CD4-positive, alpha-beta T cell treated with Interleukin-15 for 1 hour (primary cell): Measurements from ENCODE around the gene NEK4.
"Not testable (repeated sequence)": the region's sequence is repeated elsewhere in the genome, so short reads cannot be mapped to it uniquely, and the experiment has no call there.

Experiments
- DNase-seq: peaks from one replicate; pipeline ENCODE4 v3.0.0-alpha.2; 2020

Gene NEK4

GRCh38 chr3:52695798-52696671 lies 74.7 kb downstream of the NEK4 start:
- DNase-seq = no peak

- no peak for DNase-seq
Measured at GRCh38 chr3:52694528-52695189, 76.1 kb downstream of the NEK4 start.

GRCh38 chr3:52693071-52693470 lies 77.7 kb downstream of the NEK4 start:
- DNase-seq = no peak

GRCh38 chr3:52690560-52690959 lies 80.2 kb downstream of the NEK4 start:
- DNase-seq = no peak

DNA sequence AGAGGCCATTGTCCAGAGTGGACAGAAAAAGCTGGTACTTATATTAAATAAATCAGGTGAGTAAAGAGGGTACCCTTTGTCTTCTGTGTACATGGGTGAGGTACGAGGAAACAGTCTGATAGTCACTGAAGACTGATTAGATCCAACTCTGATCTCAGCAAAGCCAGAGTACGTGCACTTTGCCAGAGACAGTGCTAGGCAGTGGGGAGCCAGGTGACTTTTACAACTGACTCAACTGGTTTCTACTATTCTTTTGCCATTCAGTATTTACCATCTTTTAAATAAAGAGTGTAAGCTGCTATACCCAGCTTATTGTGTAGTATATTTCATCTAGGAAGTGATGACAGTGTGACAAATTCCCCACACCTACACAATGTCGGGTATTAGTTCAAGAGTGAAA lies 81.6 kb downstream of the NEK4 start:
- no peak for DNase-seq

GRCh38 chr3:52688266-52688665 lies 82.5 kb downstream of the NEK4 start:
- DNase-seq = no peak

DNA sequence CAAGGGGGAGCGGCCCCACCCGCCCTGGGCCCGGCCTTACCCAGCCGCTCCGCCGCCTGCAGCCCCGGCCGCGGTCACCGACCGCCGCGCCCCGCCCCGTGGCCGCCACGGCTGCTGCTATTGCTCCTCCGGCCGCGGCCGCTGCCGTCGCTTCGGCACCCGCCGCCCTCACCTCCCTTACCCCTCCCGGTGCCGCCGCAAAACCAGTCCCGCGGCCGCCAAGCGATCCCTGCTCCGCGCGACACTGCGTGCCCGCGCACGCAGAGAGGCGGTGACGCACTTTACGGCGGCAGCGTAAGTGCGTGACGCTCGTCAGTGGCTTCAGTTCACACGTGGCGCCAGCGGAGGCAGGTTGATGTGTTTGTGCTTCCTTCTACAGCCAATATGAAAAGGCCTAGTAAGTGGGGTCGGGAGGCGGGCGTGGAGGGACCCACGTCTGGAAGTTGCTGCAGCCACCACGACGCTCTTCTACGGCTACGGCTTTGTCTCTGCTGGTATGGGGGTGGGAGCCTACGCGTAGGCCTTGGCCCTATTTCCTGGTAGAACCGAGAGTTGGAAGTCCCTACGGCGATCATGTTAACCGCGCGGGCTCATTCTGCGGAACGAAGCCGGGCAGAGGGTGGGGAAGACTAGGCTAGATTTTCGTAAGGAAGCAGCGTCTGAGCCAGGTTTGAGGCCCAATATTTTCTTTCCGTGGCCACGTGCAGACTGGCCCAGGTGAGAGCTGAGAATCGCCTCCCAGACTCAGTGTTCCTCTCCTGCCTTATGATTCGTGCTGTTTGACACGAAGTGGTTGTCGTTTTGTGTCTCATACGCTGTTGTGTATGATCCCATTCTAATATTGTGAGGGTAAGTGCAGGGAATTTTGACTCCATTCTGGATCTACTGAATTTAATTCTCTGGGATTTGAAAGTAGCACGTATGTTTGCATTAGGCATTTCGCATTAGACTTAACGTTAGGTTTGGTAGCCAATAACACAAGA lies 84.7 kb downstream of the NEK4 start, which contains the start of the genes GNL3 and PBRM1:
GNL3 (plus strand) TSS at position 324 of the 983 bp plus-strand sequence; CDS start at position 385, 61 bp downstream.
PBRM1 (minus strand) TSS at position 205 of the 983 bp plus-strand sequence.
- peak; percentile 94 for DNase-seq

GRCh38 chr3:52685285-52685708 lies 85.4 kb downstream of the NEK4 start:
- DNase-seq = peak; percentile 85

DNA sequence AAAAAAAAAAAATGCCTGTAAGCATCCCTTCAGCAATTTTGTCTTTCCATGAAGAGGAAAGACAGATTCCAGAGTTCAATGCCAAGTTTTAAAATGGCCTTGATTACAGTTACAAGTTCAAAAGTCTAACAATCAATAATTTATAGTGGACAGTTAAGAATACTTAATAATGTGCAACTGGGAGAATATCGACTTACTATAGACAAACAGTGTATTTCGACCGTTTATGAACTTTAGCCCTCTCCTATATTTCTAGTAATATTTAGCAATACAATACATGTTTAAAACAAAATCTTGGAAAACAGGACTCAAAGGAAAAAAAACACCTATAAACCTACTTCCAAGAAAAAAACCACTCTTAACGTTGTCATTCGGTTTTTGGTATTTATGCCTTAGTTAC lies 86.6 kb downstream of the NEK4 start:
- no peak for DNase-seq

- no peak for DNase-seq
Measured at GRCh38 chr3:52683611-52684010, 87.1 kb downstream of the NEK4 start.

DNA sequence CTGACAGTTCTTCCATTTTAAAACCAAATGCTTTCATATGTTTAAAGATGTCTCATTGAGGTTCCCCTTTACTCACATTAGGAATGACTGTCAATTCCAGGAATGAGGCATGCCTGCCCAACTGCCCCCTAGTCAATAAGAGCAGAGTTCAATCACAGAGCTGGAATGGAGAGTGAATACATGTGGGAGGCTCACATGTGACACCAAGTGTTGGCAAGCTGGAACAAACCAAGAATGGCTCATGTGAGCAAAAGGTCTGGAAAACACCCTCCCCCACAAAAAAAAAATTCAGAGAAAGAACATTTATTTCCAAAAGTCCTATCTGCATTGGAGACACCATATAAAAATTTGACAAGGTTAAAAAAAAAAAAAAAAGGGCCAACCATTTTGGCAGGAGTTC lies 88.7 kb downstream of the NEK4 start:
- DNase-seq = no peak

- no peak for DNase-seq
Measured at GRCh38 chr3:52681596-52681995, 89.1 kb downstream of the NEK4 start.

DNA sequence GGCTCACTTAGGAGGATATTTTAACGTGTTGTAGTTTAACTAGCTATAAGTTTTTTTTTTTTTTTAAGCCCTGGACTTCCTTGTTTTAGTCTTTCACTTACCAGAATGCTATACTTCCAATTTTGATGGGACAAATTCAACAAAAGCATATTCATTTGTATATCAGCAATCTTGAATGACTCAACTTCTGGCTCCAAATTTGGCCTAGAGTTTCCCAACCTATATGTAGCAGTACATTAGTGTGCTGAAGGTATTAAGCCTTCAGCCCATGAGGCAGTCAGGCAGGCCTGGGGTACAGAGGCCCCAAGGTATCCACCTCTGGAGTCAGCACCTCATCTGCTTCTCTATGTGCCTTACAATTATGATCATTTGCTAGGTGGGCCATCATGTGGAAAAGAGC lies 90.9 kb downstream of the NEK4 start:
- DNase-seq = no peak

GRCh38 chr3:52679199-52679538 lies 91.6 kb downstream of the NEK4 start:
- DNase-seq = no peak

- no peak for DNase-seq
Measured at GRCh38 chr3:52678265-52679198, 92.2 kb downstream of the NEK4 start.

GRCh38 chr3:52676201-52676600 lies 94.5 kb downstream of the NEK4 start:
- DNase-seq = not testable (repeated sequence)

DNA sequence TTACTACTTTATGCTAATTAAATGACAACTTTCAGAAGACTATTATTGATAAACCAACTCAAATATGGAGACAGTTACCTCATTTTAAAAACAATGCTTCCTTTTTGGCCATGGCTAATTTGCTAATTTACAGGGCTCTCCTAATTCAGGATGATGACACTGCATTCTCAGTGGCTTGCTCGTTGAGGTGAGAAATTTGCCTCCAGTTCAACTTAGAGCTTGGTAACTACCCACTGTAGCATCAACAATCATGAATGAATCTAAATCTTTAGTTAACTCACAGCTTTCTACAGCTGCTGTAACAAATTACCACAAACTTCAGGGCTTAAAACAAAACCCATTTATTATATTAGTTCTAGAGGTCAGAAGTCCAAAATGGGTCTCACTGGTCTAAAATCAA lies 99.1 kb downstream of the NEK4 start:
- no peak for DNase-seq

- DNase-seq = peak; percentile 29
Measured at GRCh38 chr3:52670621-52671521, 99.9 kb downstream of the NEK4 start.

- no peak for DNase-seq
Measured at GRCh38 chr3:52663098-52663497, 107.6 kb downstream of the NEK4 start.

GRCh38 chr3:52660046-52660445 lies 110.7 kb downstream of the NEK4 start:
- DNase-seq = no peak
